GM12878 (cell line): Measurements from ENCODE around the gene RGP1. TPM values are rescaled to one million over a fixed set of nuclear protein-coding genes. Genes with fewer than 3 reads are reported as not detected.

ENCODE experiments used
- ATAC-seq: fragments of 200-7000 bp; cut with Tn5 transposase; 3 replicates; pipeline ENCODE4 v1.9.1; 2020; ENCODE audit warnings: mild to moderate bottlenecking, moderate library complexity
- BruUV-seq: library from RNA; stranded (reverse); fragments of 400-500 nt; replicated peaks from 2 replicates; lab custom pipeline; 2021; lab: Mats Ljungman, UMichigan
- CTCF ChIA-PET: fragments of 300-600 bp; sonication (Branson Sonifier 250); formaldehyde crosslinking; extraction: SDS; loops from one replicate; lab custom pipeline; 2021; ENCODE audit warnings: inconsistent platforms; lab: Yijun Ruan, JAX
- POLR2A ChIA-PET: fragments of 350-600 bp; formaldehyde crosslinking; extraction: SDS; loops from one replicate; lab custom pipeline; 2021; ENCODE audit warnings: inconsistent platforms; lab: Charles Lee
- RAD21 ChIA-PET: fragments of 300-600 bp; sonication (Branson Sonifier 250); formaldehyde crosslinking; loops from one replicate; lab custom pipeline; 2023; ENCODE audit warnings: antibody characterized with exemption; ENCODE audit not compliant: unreplicated experiment; lab: Charles Lee
- SMC1A ChIA-PET: fragments of 300-600 bp; sonication (Branson Sonifier 250); formaldehyde crosslinking; loops from one replicate; lab custom pipeline; 2023; ENCODE audit not compliant: unreplicated experiment, uncharacterized antibody; lab: Charles Lee
- DNase-seq: peaks from one replicate; pipeline ENCODE4 v3.0.0-alpha.2; 2011; ENCODE audit warnings: low read depth, low spot score
- FAIRE-seq: peaks from 3 replicates; lab custom pipeline; 2011; peaks lifted over from hg19 to GRCh38; lab: Jason Lieb, UNC
- H2AFZ ChIP-seq: 2 replicates; pipeline ENCODE4 v1.6.0; 2011; ENCODE audit warnings: low read depth, low read length, control low read depth; ENCODE audit not compliant: control insufficient read depth
- H3K27ac ChIP-seq: 2 replicates; pipeline ENCODE4 v1.5.1; 2011; ENCODE audit warnings: control low read depth; ENCODE audit not compliant: control insufficient read depth, insufficient read depth
- H3K27me3 ChIP-seq, 2 experiments: replicated peaks in 1 of 2; 2 replicates each; pipeline versions ENCODE4 v1.6.0 to v1.6.1; 2011; ENCODE audit warnings: low read length in 1 of 2; ENCODE audit not compliant: control insufficient read depth in 2 of 2, insufficient read depth in 2 of 2
- H3K36me3 ChIP-seq, 2 experiments: 2 replicates each; pipeline ENCODE4 v1.5.1; 2011; ENCODE audit warnings: low read length in 1 of 2; ENCODE audit not compliant: control insufficient read depth in 2 of 2, insufficient read depth in 2 of 2
- H3K4me1 ChIP-seq: 2 replicates; pipeline ENCODE4 v1.6.1; 2011; ENCODE audit warnings: mild to moderate bottlenecking, low read length, moderate library complexity, mixed read lengths; ENCODE audit not compliant: control insufficient read depth, insufficient read depth
- H3K4me2 ChIP-seq: 2 replicates; pipeline ENCODE4 v1.6.0; 2011; ENCODE audit warnings: control low read depth; ENCODE audit not compliant: control insufficient read depth, insufficient read depth
- H3K4me3 ChIP-seq: fragments of 200-600 bp; sonication (generic); 2 replicates; pipeline ENCODE4 v1.5.1; 2016
- H3K79me2 ChIP-seq: 2 replicates; pipeline ENCODE4 v1.6.0; 2011; ENCODE audit warnings: low read length; ENCODE audit not compliant: control insufficient read depth, insufficient read depth
- H3K9ac ChIP-seq: 2 replicates; pipeline ENCODE4 v1.8.0; 2011; ENCODE audit warnings: low read length, control low read depth, mixed read lengths; ENCODE audit not compliant: control insufficient read depth, insufficient read depth
- H3K9me3 ChIP-seq: replicated peaks from 3 replicates; pipeline ENCODE4 v1.5.1; 2011; ENCODE audit warnings: mild to moderate bottlenecking, low read length; ENCODE audit not compliant: control insufficient read depth, insufficient read depth
- H4K20me1 ChIP-seq: 2 replicates; pipeline ENCODE4 v1.6.0; 2011; ENCODE audit not compliant: control insufficient read depth, insufficient read depth
- BHLHE40 ChIP-seq, 2 experiments: fragments of 450-650 bp in 1 of 2; IDR thresholded peaks; 2 replicates each; pipeline ENCODE4 v1.6.1; 2011 to 2017; ENCODE audit warnings: low read depth in 2 of 2, borderline replicate concordance in 1 of 2, improper control_type of control experiment in 1 of 2, low read length in 1 of 2, mild to moderate bottlenecking in 1 of 2
- BMI1 ChIP-seq: fragments of 450-650 bp; IDR thresholded peaks from 2 replicates; pipeline ENCODE4 v1.6.1; 2016; ENCODE audit warnings: mild to moderate bottlenecking, moderate library complexity, borderline replicate concordance
- CEBPB ChIP-seq, 2 experiments: fragments of 150-350 bp in 1 of 2; IDR thresholded peaks; 2 replicates each; pipeline ENCODE4 v1.6.1; 2012 to 2014; ENCODE audit warnings: low read depth in 2 of 2, low read length in 2 of 2, borderline replicate concordance in 1 of 2, inconsistent platforms in 1 of 2
- FOXK2 ChIP-seq: fragments of 450-650 bp; IDR thresholded peaks from 2 replicates; pipeline ENCODE4 v1.6.1; 2017; ENCODE audit warnings: mild to moderate bottlenecking, moderate library complexity
- GABPA ChIP-seq: IDR thresholded peaks from 2 replicates; pipeline ENCODE4 v1.6.1; 2014; ENCODE audit warnings: antibody characterized with exemption, low read depth, mild to moderate bottlenecking, inconsistent platforms
- GATAD2B ChIP-seq: fragments of 450-650 bp; conservative IDR thresholded peaks from 2 replicates; pipeline ENCODE4 v1.6.1; 2017; ENCODE audit warnings: low read depth, mild to moderate bottlenecking, moderate library complexity
- IKZF1 ChIP-seq: fragments of 450-650 bp; conservative IDR thresholded peaks from 2 replicates; pipeline ENCODE4 v1.6.1; 2017; ENCODE audit warnings: antibody characterized with exemption, mild to moderate bottlenecking
- IRF5 ChIP-seq: fragments of 450-650 bp; IDR thresholded peaks from 2 replicates; pipeline ENCODE4 v1.6.1; 2017; ENCODE audit warnings: borderline replicate concordance
- RELB ChIP-seq: fragments of 450-650 bp; IDR thresholded peaks from 2 replicates; pipeline ENCODE4 v1.6.1; 2017; ENCODE audit warnings: low read depth, mild to moderate bottlenecking, moderate library complexity
- SPI1 ChIP-seq: IDR thresholded peaks from 2 replicates; pipeline ENCODE4 v1.6.1; 2011; ENCODE audit warnings: low read depth, mild to moderate bottlenecking, low read length, moderate library complexity, borderline replicate concordance; ENCODE audit not compliant: insufficient read depth
- STAT1 ChIP-seq: fragments of 450-650 bp; conservative IDR thresholded peaks from 2 replicates; pipeline ENCODE4 v1.6.1; 2014; ENCODE audit warnings: antibody characterized with exemption, mild to moderate bottlenecking
- SUZ12 ChIP-seq: fragments of 200-600 bp; sonication (generic); IDR thresholded peaks from one replicate; pipeline ENCODE4 v1.6.1; 2018; ENCODE audit warnings: antibody characterized with exemption, mild to moderate bottlenecking; ENCODE audit not compliant: unreplicated experiment
- WGBS: methylation state at CpG from one replicate; pipeline ENCODE4 v1.1.6; 2016; ENCODE audit warnings: low lambda C conversion rate; ENCODE audit not compliant: insufficient replicate concordance, insufficient coverage; ENCODE audit errors: missing lambda C conversion rate; 5-methylcytosine and 5-hydroxymethylcytosine counted together
- in situ Hi-C: fragments of 300-500 bp; cut with MboI; formaldehyde crosslinking; loops from 9 replicates; pipeline ENCODE4 v1.14.3; 2018; ENCODE audit warnings: mixed read lengths
- intact Hi-C: fragments of 100-400 bp; cut with micrococcal nuclease; formaldehyde crosslinking; loops from one replicate; pipeline ENCODE4 v1.14.2; 2022; ENCODE audit not compliant: unreplicated experiment
- polyA plus RNA-seq, 11 experiments: library from polyadenylated mRNA; depleted of rRNA in 4 of 11; unstranded in 6 of 11; stranded (reverse) in 5 of 11; fragments of >200 nt; fragmentation: Nextera tagmentation in 4 of 11; fragmentation: Illumina TruSeq in 1 of 11; extraction: Ambion mirVana in 4 of 11; extraction: Trizol in 1 of 11; gene quantifications; 1 replicate in 1 of 11; 2 replicates in 10 of 11; pipeline versions ENCODE4 v1.2.1 to v1.2.3, GENCODE V29; 2011 to 2016; ENCODE audit warnings: inconsistent platforms in 2 of 11, missing spikeins in 2 of 11, low read depth in 1 of 11
- total RNA-seq, 4 experiments: library from RNA; depleted of rRNA in 3 of 4; stranded (reverse); fragments of >200 nt in 3 of 4; fragmentation: Illumina TruSeq in 1 of 4; extraction: Trizol in 1 of 4; gene quantifications; 2 replicates each; pipeline versions ENCODE4 v1.2.1 to v1.2.3, GENCODE V29; 2013 to 2021
- TF ChIP-seq, protein P1 (sequence below): IDR thresholded peaks from 2 replicates; pipeline ENCODE4 v1.6.1; 2012; ENCODE audit warnings: low read depth, low read length, improper control_type of control experiment

Gene RGP1
- total and polyA plus RNA-seq, 10 of the 15 experiments (the other 5 are each of a cell fraction or from before 2014, with no cell fraction given), result 0.44 to 14.9 (median 7.4) TPM

GRCh38 chr9:35713578-35713977 is 35.5 kb upstream of the RGP1 start:
- WGBS, result 91% methylated on average over 3 of the region's 3 CpGs
- no TSS peak for BruUV-seq

More at GRCh38 chr9:35713578-35713977, 35.5 kb upstream of the RGP1 start:
- ChIA-PET RAD21 (no interaction called here), POLR2A (interaction anchor here (1.0 kb wide), 1 partner anchor 48 kb away, joined by 3 read pairs; the partner anchor contains the start of gene ARHGEF39), CTCF (interaction anchor here (0.7 to 5.1 kb wide), 5 partner anchors 16 to 67 kb away, joined by 3 to 30 read pairs (median 4); partner anchors contain the start of gene TLN1), SMC1A (interaction anchor here (1.0 to 2.7 kb wide), 4 partner anchors 14 to 53 kb away, joined by 4 to 10 read pairs (median 8); no protein-coding TSS in a partner anchor)
- no peaks in the 10 kb centered on the region for H3K27me3 ChIP-seq
- intact Hi-C loops (no loop called here), in situ Hi-C loops (no loop called here)
- H2AFZ ChIP-seq, result no peak overlapping the region
- H3K79me2 ChIP-seq, result no peaks in the 10 kb centered on the region
- peaks cover 45 to 60% of the 10 kb centered on the region in 2 experiments for H3K36me3 ChIP-seq
- no peak overlapping the region for H3K9ac ChIP-seq
- TF ChIP-seq FOXK2 (no peak), GABPA (no peak), SUZ12 (no peak), SPI1 (no peak), BHLHE40 (IDR thresholded peaks at IDR 0.05; ENCODE audit: borderline replicate concordance in 1 of 2, low read depth in 2 of 2, low read length in 1 of 2) (no peak), STAT1 (no peak), BMI1 (no peak), CEBPB (IDR thresholded peaks at IDR 0.05; ENCODE audit: borderline replicate concordance in 1 of 2, low read depth in 2 of 2, low read length in 2 of 2) (no peak), GATAD2B (no peak), IRF5 (no peak), RELB (no peak), IKZF1 (no peak)
- TF ChIP-seq, protein P1, sequence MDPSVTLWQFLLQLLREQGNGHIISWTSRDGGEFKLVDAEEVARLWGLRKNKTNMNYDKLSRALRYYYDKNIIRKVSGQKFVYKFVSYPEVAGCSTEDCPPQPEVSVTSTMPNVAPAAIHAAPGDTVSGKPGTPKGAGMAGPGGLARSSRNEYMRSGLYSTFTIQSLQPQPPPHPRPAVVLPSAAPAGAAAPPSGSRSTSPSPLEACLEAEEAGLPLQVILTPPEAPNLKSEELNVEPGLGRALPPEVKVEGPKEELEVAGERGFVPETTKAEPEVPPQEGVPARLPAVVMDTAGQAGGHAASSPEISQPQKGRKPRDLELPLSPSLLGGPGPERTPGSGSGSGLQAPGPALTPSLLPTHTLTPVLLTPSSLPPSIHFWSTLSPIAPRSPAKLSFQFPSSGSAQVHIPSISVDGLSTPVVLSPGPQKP, result no peak
- H4K20me1 ChIP-seq, result no peaks in the 10 kb centered on the region
- ATAC-seq (no peak), FAIRE-seq (no peak), DNase-seq (no peak)
- H3K9me3 ChIP-seq, result no peaks in the 10 kb centered on the region
- H3K4me2 ChIP-seq, result no peak overlapping the region
- H3K27ac ChIP-seq, result no peak overlapping the region
- peaks cover 14% of the 10 kb centered on the region for H3K4me1 ChIP-seq
- H3K4me3 ChIP-seq, result no peak overlapping the region
